Small intestine (tissue), 7 donors: ENCODE measurements around the gene PNKD. TPM values are rescaled to one million over a fixed set of nuclear protein-coding genes. Genes with fewer than 3 reads are reported as not detected.

Experiments used
- DNase-seq, 2 donors: peaks; one replicate each; pipeline versions ENCODE4 v3.0.0 to v3.0.0-alpha.2; 2013
- FAIRE-seq: peaks from 2 replicates; lab custom pipeline; 2012; peaks lifted over from hg19 to GRCh38; lab: Jason Lieb, UNC
- H3K27ac ChIP-seq, 3 donors: one replicate each; pipeline ENCODE4 v1.5.1; 2013; ENCODE audit warnings: low read length in 2 of 3, mild to moderate bottlenecking in 2 of 3, control low read depth in 1 of 3, inconsistent platforms in 1 of 3, low read depth in 1 of 3, moderate library complexity in 1 of 3
- H3K27me3 ChIP-seq, 3 donors: one replicate each; pipeline ENCODE4 v1.6.1; 2013; ENCODE audit warnings: low read length in 3 of 3, inconsistent platforms in 1 of 3; ENCODE audit not compliant: control insufficient read depth in 3 of 3, insufficient read depth in 3 of 3
- H3K36me3 ChIP-seq, 3 donors: one replicate each; pipeline ENCODE4 v1.6.1; 2013; ENCODE audit warnings: low read length in 3 of 3, inconsistent platforms in 1 of 3, low read depth in 1 of 3, mild to moderate bottlenecking in 1 of 3, moderate library complexity in 1 of 3; ENCODE audit not compliant: control insufficient read depth in 3 of 3, insufficient read depth in 2 of 3
- H3K4me1 ChIP-seq, 3 donors: one replicate each; pipeline ENCODE4 v1.6.1; 2013; ENCODE audit warnings: low read length in 2 of 3, inconsistent platforms in 1 of 3, low read depth in 1 of 3, mild to moderate bottlenecking in 1 of 3, moderate library complexity in 1 of 3; ENCODE audit not compliant: control insufficient read depth in 3 of 3, insufficient read depth in 2 of 3
- H3K4me3 ChIP-seq, 3 donors: one replicate each; pipeline ENCODE4 v1.5.1; 2013; ENCODE audit warnings: low read length in 3 of 3, control low read depth in 1 of 3, inconsistent platforms in 1 of 3, low read depth in 1 of 3, mild to moderate bottlenecking in 1 of 3, moderate library complexity in 1 of 3
- H3K9me3 ChIP-seq, 2 donors: one replicate each; pipeline ENCODE4 v1.6.1; 2013; ENCODE audit warnings: low read depth in 1 of 2, low read length in 1 of 2; ENCODE audit not compliant: control insufficient read depth in 2 of 2, insufficient read depth in 1 of 2
- WGBS, 3 donors: extraction: QIAGEN DNeasy Blood & Tissue Kit; methylation state at CpG; one replicate each; pipeline ENCODE4 v1.1.7; 2013; 5-methylcytosine and 5-hydroxymethylcytosine counted together
- polyA plus RNA-seq, 4 donors: library from polyadenylated mRNA; stranded (reverse) in 3 of 4; unstranded in 1 of 4; fragments of 200-250 nt in 3 of 4; fragments of 120-200 nt in 1 of 4; gene quantifications; one replicate each; pipeline versions ENCODE4 v1.2.1 to v1.2.3, GENCODE V29; 2013
- donor health status: healthy with polysubstance abuse.
- donor health status: control.
- donor health status: control.
- donor health status: Bipolar disorder and iron deficiency.
- donor health status: healthy.

PNKD gene
- polyA plus RNA-seq, 4 donors, result 88.4 to 137 (median 104) TPM

GRCh38 chr2:218323526-218324472 lies 53.5 kb downstream of the PNKD start:
- Histone ChIP-seq H3K27ac (peak overlapping the region in 2 of 3 donors; percentile 67 to 93), H3K9me3 (no peaks in the 10 kb centered on the region), H3K27me3 (no peaks in the 10 kb centered on the region), H3K4me1 (peaks cover 0 to 48% (median 0%) of the 10 kb centered on the region in 3 donors), H3K4me3 (peak overlapping the region; percentile 48 to 73 (median 62)), H3K36me3 (peaks cover 0 to 11% (median 0%) of the 10 kb centered on the region in 3 donors)
- WGBS, 3 donors, result 8 to 13% (median 13%) methylated on average over 18 to 24 of the region's 24 CpGs
- no peak for FAIRE-seq
- DNase-seq, result peak; percentile 23 to 73

GRCh38 chr2:218325566-218326160 lies 55.3 kb downstream of the PNKD start:
- peaks cover 0 to 60% (median 0%) of the 10 kb centered on the region in 3 donors for H3K4me1 ChIP-seq
- FAIRE-seq (no peak), DNase-seq (no peak)
- H3K9me3 ChIP-seq, result no peaks in the 10 kb centered on the region
- H3K27me3 ChIP-seq, result no peaks in the 10 kb centered on the region
- no peak overlapping the region for H3K4me3 ChIP-seq
- WGBS, 3 donors, result 68 to 85% (median 85%) methylated on average over 4 of the region's 4 CpGs
- H3K27ac ChIP-seq, result no peak overlapping the region
- peaks cover 0 to 26% (median 0%) of the 10 kb centered on the region in 3 donors for H3K36me3 ChIP-seq

- Histone ChIP-seq H3K4me1 (peaks cover 0 to 55% (median 0%) of the 10 kb centered on the region in 3 donors), H3K9me3 (no peaks in the 10 kb centered on the region), H3K27ac (no peak overlapping the region), H3K27me3 (no peaks in the 10 kb centered on the region), H3K4me3 (no peak overlapping the region), H3K36me3 (peaks cover 0 to 29% (median 0%) of the 10 kb centered on the region in 3 donors)
- 70 to 75% (median 73%) methylated on average over 2 of the region's 2 CpGs for WGBS, 3 donors
- FAIRE-seq (no peak), DNase-seq (no peak)
Observed at GRCh38 chr2:218326315-218326714, 56.0 kb downstream of the PNKD start.

GRCh38 chr2:218327451-218328210 lies 57.3 kb downstream of the PNKD start:
- peak overlapping the region in 1 of 3 donors; percentile 40 for H3K27ac ChIP-seq

GRCh38 chr2:218328294-218328693 lies 58.0 kb downstream of the PNKD start:
- H3K36me3 ChIP-seq, result peaks cover 0 to 40% (median 0%) of the 10 kb centered on the region in 3 donors
- peak overlapping the region in 1 of 3 donors; percentile 40 for H3K27ac ChIP-seq
- H3K27me3 ChIP-seq, result no peaks in the 10 kb centered on the region
- DNase-seq, result no peak
- WGBS, 3 donors, result 92 to 96% (median 94%) methylated on average over 2 of the region's 2 CpGs
- no peak for FAIRE-seq
- H3K9me3 ChIP-seq, result no peaks in the 10 kb centered on the region
- H3K4me3 ChIP-seq, result no peak overlapping the region
- peaks cover 0 to 48% (median 0%) of the 10 kb centered on the region in 3 donors for H3K4me1 ChIP-seq

More at GRCh38 chr2:218327451-218328210, 57.3 kb downstream of the PNKD start:
- Histone ChIP-seq H3K4me1 (peaks cover 0 to 48% (median 0%) of the 10 kb centered on the region in 3 donors), H3K27me3 (no peaks in the 10 kb centered on the region), H3K36me3 (peaks cover 0 to 33% (median 0%) of the 10 kb centered on the region in 3 donors), H3K9me3 (no peaks in the 10 kb centered on the region), H3K4me3 (no peak overlapping the region)
- FAIRE-seq (no peak), DNase-seq (peak; percentile 24 to 44)
- 49 to 55% (median 52%) methylated on average over 11 of the region's 11 CpGs for WGBS, 3 donors

GRCh38 chr2:218329027-218329825 lies 58.9 kb downstream of the PNKD start:
- H3K4me1 ChIP-seq, result peaks cover 0 to 45% (median 0%) of the 10 kb centered on the region in 3 donors
- DNase-seq (no peak), FAIRE-seq (no peak)
- 77 to 93% (median 85%) methylated on average over 18 of the region's 18 CpGs for WGBS, 3 donors
- peaks cover 0 to 40% (median 0%) of the 10 kb centered on the region in 3 donors for H3K36me3 ChIP-seq
- no peaks in the 10 kb centered on the region for H3K27me3 ChIP-seq
- peak overlapping the region in 1 of 3 donors; percentile 57 for H3K27ac ChIP-seq
- H3K9me3 ChIP-seq, result no peaks in the 10 kb centered on the region
- no peak overlapping the region for H3K4me3 ChIP-seq

GRCh38 chr2:218329826-218330593 lies 59.7 kb downstream of the PNKD start:
- Histone ChIP-seq H3K4me3 (no peak overlapping the region), H3K27ac (peak overlapping the region in 1 of 3 donors; percentile 57), H3K27me3 (no peaks in the 10 kb centered on the region), H3K9me3 (no peaks in the 10 kb centered on the region), H3K4me1 (peaks cover 0 to 40% (median 0%) of the 10 kb centered on the region in 3 donors), H3K36me3 (peaks cover 0 to 40% (median 0%) of the 10 kb centered on the region in 3 donors)
- WGBS, 3 donors, result 56 to 60% (median 57%) methylated on average over 8 of the region's 8 CpGs
- no peak for FAIRE-seq
- DNase-seq, result no peak
